Measurements from ENCODE around the gene FHL2. TPM values are rescaled to one million over a fixed set of nuclear protein-coding genes. Genes with fewer than 3 reads are reported as not detected.

FHL2 gene
- total RNA-seq, 4 donors from 2014 or later, result 36.7 to 81.2 (median 44.0) TPM

- H3K4me1 ChIP-seq, result no peaks in the 10 kb centered on the region
- no peak overlapping the region for H3K27ac ChIP-seq
- TF ChIP-seq, protein P1, sequence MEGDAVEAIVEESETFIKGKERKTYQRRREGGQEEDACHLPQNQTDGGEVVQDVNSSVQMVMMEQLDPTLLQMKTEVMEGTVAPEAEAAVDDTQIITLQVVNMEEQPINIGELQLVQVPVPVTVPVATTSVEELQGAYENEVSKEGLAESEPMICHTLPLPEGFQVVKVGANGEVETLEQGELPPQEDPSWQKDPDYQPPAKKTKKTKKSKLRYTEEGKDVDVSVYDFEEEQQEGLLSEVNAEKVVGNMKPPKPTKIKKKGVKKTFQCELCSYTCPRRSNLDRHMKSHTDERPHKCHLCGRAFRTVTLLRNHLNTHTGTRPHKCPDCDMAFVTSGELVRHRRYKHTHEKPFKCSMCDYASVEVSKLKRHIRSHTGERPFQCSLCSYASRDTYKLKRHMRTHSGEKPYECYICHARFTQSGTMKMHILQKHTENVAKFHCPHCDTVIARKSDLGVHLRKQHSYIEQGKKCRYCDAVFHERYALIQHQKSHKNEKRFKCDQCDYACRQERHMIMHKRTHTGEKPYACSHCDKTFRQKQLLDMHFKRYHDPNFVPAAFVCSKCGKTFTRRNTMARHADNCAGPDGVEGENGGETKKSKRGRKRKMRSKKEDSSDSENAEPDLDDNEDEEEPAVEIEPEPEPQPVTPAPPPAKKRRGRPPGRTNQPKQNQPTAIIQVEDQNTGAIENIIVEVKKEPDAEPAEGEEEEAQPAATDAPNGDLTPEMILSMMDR (IDR thresholded peaks at IDR 0.05), result no peak
- no peak for TF ChIP-seq POLR2A (IDR thresholded peaks at IDR 0.05)
- no peak overlapping the region for H3K4me3 ChIP-seq (replicated peaks in 1 of 3)
- H3K27me3 ChIP-seq, result no peaks in the 10 kb centered on the region
- intact Hi-C loops (cut with DNase I), result no loop called here
- DNase-seq, result no peak
- WGBS, 2 donors, result 74 to 86% methylated on average over 5 of the region's 5 CpGs
- no peaks in the 10 kb centered on the region for H3K36me3 ChIP-seq
- H3K9me3 ChIP-seq, result no peaks in the 10 kb centered on the region
Observed at GRCh38 chr2:105422801-105423200, 23.9 kb upstream of the FHL2 start.

DNA sequence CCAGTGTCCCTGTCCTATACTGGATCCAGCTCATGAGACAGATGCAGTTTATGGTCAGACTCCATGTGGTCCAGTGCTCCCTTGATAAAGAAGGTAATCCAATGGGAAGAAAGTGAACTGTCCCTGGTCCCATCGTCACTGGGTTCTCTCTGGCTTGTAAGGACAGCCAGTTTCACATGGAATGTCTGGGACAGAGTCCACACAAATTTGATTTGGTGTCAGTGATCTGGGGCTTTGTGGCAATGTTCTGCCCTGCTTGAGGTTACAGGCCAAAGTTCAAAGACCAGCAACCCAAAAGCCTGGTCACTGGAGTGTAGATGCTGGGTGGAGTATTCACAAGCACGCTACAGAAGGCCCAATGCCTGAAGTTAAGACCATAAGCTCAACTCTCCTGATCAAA is 22.2 kb upstream of the FHL2 start:
- Histone ChIP-seq H3K36me3 (no peaks in the 10 kb centered on the region), H3K27me3 (no peaks in the 10 kb centered on the region), H3K4me3 (replicated peaks in 1 of 3) (no peak overlapping the region), H3K9me3 (no peaks in the 10 kb centered on the region), H3K27ac (no peak overlapping the region), H3K4me1 (no peaks in the 10 kb centered on the region)
- intact Hi-C loops (cut with DNase I), result no loop called here
- no peak for DNase-seq
- WGBS, 2 donors, result 96 to 97% methylated on average over 2 of the region's 2 CpGs
- TF ChIP-seq, protein P1 (IDR thresholded peaks at IDR 0.05), result no peak
- TF ChIP-seq POLR2A (IDR thresholded peaks at IDR 0.05), result no peak

- H3K36me3 ChIP-seq, result no peaks in the 10 kb centered on the region
- no peak for TF ChIP-seq POLR2A (IDR thresholded peaks at IDR 0.05)
- TF ChIP-seq, protein P1 (IDR thresholded peaks at IDR 0.05), result no peak
- no peaks in the 10 kb centered on the region for H3K9me3 ChIP-seq
- no peak for DNase-seq
- no peak overlapping the region for H3K27ac ChIP-seq
- H3K4me3 ChIP-seq (replicated peaks in 1 of 3), result no peak overlapping the region
- intact Hi-C loops (cut with DNase I), result no loop called here
- WGBS, 2 donors, result 97 to 99% methylated on average over 6 of the region's 6 CpGs
- H3K4me1 ChIP-seq, result peaks cover 0 to 11% of the 10 kb centered on the region in 2 donors
- no peaks in the 10 kb centered on the region for H3K27me3 ChIP-seq
Observed at GRCh38 chr2:105418522-105418921, 19.7 kb upstream of the FHL2 start.

GRCh38 chr2:105417857-105418436 is 19.1 kb upstream of the FHL2 start:
- 89 to 100% methylated on average over 1 of the region's 1 CpG for WGBS, 2 donors
- Histone ChIP-seq H3K27ac (no peak overlapping the region), H3K4me3 (replicated peaks in 1 of 3) (no peak overlapping the region), H3K4me1 (peaks cover 0 to 11% of the 10 kb centered on the region in 2 donors), H3K27me3 (no peaks in the 10 kb centered on the region), H3K9me3 (no peaks in the 10 kb centered on the region), H3K36me3 (no peaks in the 10 kb centered on the region)
- intact Hi-C loops (cut with DNase I), result no loop called here
- TF ChIP-seq, protein P1 (IDR thresholded peaks at IDR 0.05), result no peak
- no peak for TF ChIP-seq POLR2A (IDR thresholded peaks at IDR 0.05)
- DNase-seq, result no peak

GRCh38 chr2:105416156-105416555 is 17.3 kb upstream of the FHL2 start:
- 84 to 88% methylated on average over 3 of the region's 3 CpGs for WGBS, 2 donors
- intact Hi-C loops (cut with DNase I), result no loop called here
- no peak for TF ChIP-seq POLR2A (IDR thresholded peaks at IDR 0.05)
- TF ChIP-seq, protein P1 (IDR thresholded peaks at IDR 0.05), result no peak

More at GRCh38 chr2:105416156-105416555, 17.3 kb upstream of the FHL2 start:
- H3K4me3 ChIP-seq (replicated peaks in 1 of 3), result no peak overlapping the region
- no peaks in the 10 kb centered on the region for H3K27me3 ChIP-seq
- no peaks in the 10 kb centered on the region for H3K9me3 ChIP-seq
- H3K4me1 ChIP-seq, result peaks cover 0 to 11% of the 10 kb centered on the region in 2 donors
- H3K36me3 ChIP-seq, result no peaks in the 10 kb centered on the region
- H3K27ac ChIP-seq, result no peak overlapping the region
- DNase-seq, result no peak

Data from thyroid gland (tissue), 4 donors.